K562 (cell line): ENCODE data around the gene ATP5F1D. TPM values are rescaled to one million over a fixed set of nuclear protein-coding genes. Genes with fewer than 3 reads are reported as not detected.
A peak's percentile ranks its signal among the peaks of the same experiment; 100 is the strongest.

Source experiments
- ATAC-seq: fragments of 200-7000 bp; cut with Tn5 transposase; 3 replicates; pipeline ENCODE4 v1.9.1; 2020; ENCODE audit warnings: moderate library complexity
- BruUV-seq: library from RNA; stranded (reverse); fragments of 400-500 nt; replicated peaks from 2 replicates; lab custom pipeline; 2021; lab: Mats Ljungman, UMichigan
- CTCF ChIA-PET: fragments of 300-600 bp; formaldehyde crosslinking; extraction: SDS; loops from one replicate; lab custom pipeline; 2021; ENCODE audit warnings: low intra/inter-chr PET ratio; lab: Yijun Ruan, JAX
- POLR2A ChIA-PET: fragments of 300-600, 350-650 bp; sonication (Branson Sonifier 250); formaldehyde crosslinking; extraction: SDS; loops from one replicate; lab custom pipeline; 2021; ENCODE audit warnings: antibody characterized with exemption, inconsistent platforms; lab: Yijun Ruan, JAX
- DNase-seq, 4 experiments: peaks; one replicate each; pipeline versions ENCODE4 v3.0.0 to v3.0.0-alpha.2; 2011 to 2018; ENCODE audit warnings: low spot score in 3 of 4, mixed read lengths in 3 of 4; ENCODE audit errors: extremely low read depth in 1 of 4
- FAIRE-seq: peaks from 2 replicates; lab custom pipeline; 2011; peaks lifted over from hg19 to GRCh38; lab: Jason Lieb, UNC
- H2AFZ ChIP-seq: 2 replicates; pipeline ENCODE4 v1.6.0; 2011; ENCODE audit warnings: low read depth, low read length, control low read depth, inconsistent platforms
- H3K27ac ChIP-seq: fragments of 200-600 bp; 3 replicates; pipeline ENCODE4 v1.8.0; 2011; ENCODE audit warnings: low read depth, mild to moderate bottlenecking, control low read depth, inconsistent platforms, low read length, moderate library complexity, mixed read lengths; ENCODE audit errors: extremely low read depth
- H3K27me3 ChIP-seq, 2 experiments: fragments of 300-600 bp in 1 of 2; 2 replicates in 1 of 2; 3 replicates in 1 of 2; pipeline versions ENCODE4 v1.6.0 to v1.8.0; 2011; ENCODE audit warnings: inconsistent platforms in 2 of 2, low read length in 2 of 2, mild to moderate bottlenecking in 1 of 2, mixed read lengths in 1 of 2, moderate library complexity in 1 of 2; ENCODE audit not compliant: control insufficient read depth in 2 of 2, insufficient read depth in 2 of 2
- H3K36me3 ChIP-seq: fragments of 300-600 bp; 3 replicates; pipeline ENCODE4 v1.8.0; 2011; ENCODE audit warnings: mild to moderate bottlenecking, low read length, inconsistent platforms; ENCODE audit not compliant: control insufficient read depth, insufficient read depth
- H3K4me1 ChIP-seq, 2 experiments: fragments of 200-600 bp in 1 of 2; replicated peaks in 1 of 2; 2 replicates in 1 of 2; 3 replicates in 1 of 2; pipeline versions ENCODE4 v1.5.1 to v1.8.0; 2011; ENCODE audit warnings: inconsistent platforms in 2 of 2, low read length in 2 of 2, mild to moderate bottlenecking in 1 of 2, mixed read lengths in 1 of 2, moderate library complexity in 1 of 2; ENCODE audit not compliant: control insufficient read depth in 2 of 2, insufficient read depth in 2 of 2
- H3K4me2 ChIP-seq: 2 replicates; pipeline ENCODE4 v1.6.1; 2011; ENCODE audit warnings: low read length, control low read depth, inconsistent platforms, mixed read lengths; ENCODE audit not compliant: insufficient read depth
- H3K4me3 ChIP-seq: fragments of 200-600 bp; sonication (generic), shearing (Covaris generic); 2 replicates; pipeline ENCODE4 v1.5.1; 2016; ENCODE audit warnings: control low read depth, inconsistent platforms
- H3K79me2 ChIP-seq: fragments of 200-600 bp; 3 replicates; pipeline ENCODE4 v1.8.0; 2011; ENCODE audit warnings: low read length, inconsistent platforms; ENCODE audit not compliant: control insufficient read depth, insufficient read depth
- H3K9ac ChIP-seq, 2 experiments: 2 replicates each; pipeline versions ENCODE4 v1.6.0 to v1.6.1; 2011; ENCODE audit warnings: low read depth in 2 of 2, low read length in 2 of 2, control low read depth in 1 of 2, inconsistent platforms in 1 of 2, mild to moderate bottlenecking in 1 of 2, mixed read lengths in 1 of 2; ENCODE audit not compliant: insufficient read depth in 1 of 2
- H3K9me1 ChIP-seq: one replicate; pipeline ENCODE4 v1.6.0; 2011; ENCODE audit warnings: inconsistent platforms, mild to moderate bottlenecking, low read length, moderate library complexity; ENCODE audit not compliant: control insufficient read depth, insufficient read depth
- H3K9me3 ChIP-seq: replicated peaks from 2 replicates; pipeline ENCODE4 v1.5.1; 2011; ENCODE audit warnings: low read depth, low read length, inconsistent platforms; ENCODE audit not compliant: control insufficient read depth, insufficient read depth
- H4K20me1 ChIP-seq: replicated peaks from 2 replicates; pipeline ENCODE4 v1.6.1; 2011; ENCODE audit warnings: low read length, inconsistent platforms, mixed read lengths; ENCODE audit not compliant: control insufficient read depth, insufficient read depth
- CBX1 ChIP-seq: sonication (generic); IDR thresholded peaks from 2 replicates; pipeline ENCODE4 v1.6.1; 2016; ENCODE audit warnings: antibody characterized with exemption, low read depth, mild to moderate bottlenecking
- KDM5B ChIP-seq: fragments of 200-600 bp; sonication (generic); IDR thresholded peaks from 2 replicates; pipeline ENCODE4 v1.6.1; 2012; ENCODE audit warnings: low read depth, mild to moderate bottlenecking, moderate library complexity, low read length, control low read depth, inconsistent platforms; ENCODE audit not compliant: insufficient replicate concordance
- SMARCC2 ChIP-seq: fragments of 450-650 bp; IDR thresholded peaks from 2 replicates; pipeline ENCODE4 v1.6.1; 2017; ENCODE audit warnings: antibody characterized with exemption, moderate library complexity, mild to moderate bottlenecking, low read depth
- SREBF2 ChIP-seq: sonication (generic); formaldehyde crosslinking; IDR thresholded peaks from 2 replicates; pipeline ENCODE4 v1.4.0; 2020; ENCODE audit warnings: mild to moderate bottlenecking, missing genetic modification reagents
- ZKSCAN1 ChIP-seq: fragments of 150-350 bp; IDR thresholded peaks from 2 replicates; pipeline ENCODE4 v1.6.1; 2016; ENCODE audit warnings: low read depth, low read length
- ZKSCAN3 ChIP-seq: fragments of 250-450 bp; sonication (Bioruptor Pico); IDR thresholded peaks from 2 replicates; pipeline ENCODE4 v1.4.0; 2020
- ZNF124 ChIP-seq: sonication (generic); formaldehyde crosslinking; IDR thresholded peaks from 2 replicates; pipeline ENCODE4 v1.8.1; 2022; ENCODE audit warnings: missing genetic modification reagents
- ZNF140 ChIP-seq: fragments of 250-450 bp; sonication (Bioruptor Pico); IDR thresholded peaks from 2 replicates; pipeline ENCODE4 v1.8.0; 2021; ENCODE audit warnings: moderate library complexity, mild to moderate bottlenecking, inconsistent platforms
- ZNF274 ChIP-seq: IDR thresholded peaks from 2 replicates; pipeline ENCODE4 v1.6.1; 2011; ENCODE audit warnings: low read depth, mild to moderate bottlenecking, low read length, moderate library complexity, borderline replicate concordance
- ZNF518B ChIP-seq: fragments of 250-450 bp; sonication (Bioruptor Pico); IDR thresholded peaks from 2 replicates; pipeline ENCODE4 v1.5.0; 2021; ENCODE audit warnings: mild to moderate bottlenecking, moderate library complexity
- ZNF584 ChIP-seq: fragments of 200-800 bp; sonication (Bioruptor generic); IDR thresholded peaks from 2 replicates; pipeline ENCODE4 v1.6.1; 2016; ENCODE audit warnings: low read depth, mild to moderate bottlenecking, missing genetic modification characterization, missing compliant biosample characterization
- ZNF592 ChIP-seq: fragments of 450-650 bp; IDR thresholded peaks from 2 replicates; pipeline ENCODE4 v1.6.1; 2017; ENCODE audit warnings: antibody characterized with exemption, mild to moderate bottlenecking
- WGBS: fragments of 100-300 bp; shearing (Covaris generic); methylation state at CpG from one replicate; pipeline ENCODE4 v1.1.6; 2016; ENCODE audit warnings: low coverage, mixed read lengths; ENCODE audit not compliant: insufficient coverage; ENCODE audit errors: missing lambda C conversion rate; 5-methylcytosine and 5-hydroxymethylcytosine counted together
- in situ Hi-C: fragments of 300-500 bp; cut with MboI; formaldehyde crosslinking; loops from 4 replicates; pipeline ENCODE4 v1.15.0; 2018; ENCODE audit warnings: inconsistent platforms, mixed read lengths
- intact Hi-C: fragments of 100-400 bp; cut with micrococcal nuclease; formaldehyde crosslinking; loops from 2 replicates; pipeline ENCODE4 v1.14.2; 2022
- polyA plus RNA-seq, 8 experiments: library from polyadenylated mRNA; depleted of rRNA in 4 of 8; stranded (reverse) in 5 of 8; unstranded in 3 of 8; fragments of >200 nt; fragmentation: Nextera tagmentation in 2 of 8; fragmentation: Illumina TruSeq in 1 of 8; extraction: Ambion mirVana in 2 of 8; extraction: Trizol in 1 of 8; gene quantifications; 2 replicates each; pipeline versions ENCODE4 v1.2.1 to v1.2.3, GENCODE V29; 2011 to 2014; ENCODE audit warnings: inconsistent platforms in 1 of 8, missing spikeins in 1 of 8
- total RNA-seq, 7 experiments: library from RNA; depleted of rRNA in 6 of 7; stranded (reverse); fragments of >200 nt in 6 of 7; fragmentation: Illumina TruSeq in 2 of 7; extraction: Trizol in 2 of 7; gene quantifications; 2 replicates each; pipeline versions ENCODE4 v1.2.1 to v1.2.3, GENCODE V29; 2011 to 2021; ENCODE audit warnings: low replicate concordance in 1 of 7

ATP5F1D gene
- total and polyA plus RNA-seq, 9 of the 15 experiments (the other 6 are each of a cell fraction or from before 2014, with no cell fraction given): 3.9 to 409 (median 36.8) TPM

GRCh38 chr19:1284979-1285736 is 43.6 kb downstream of the ATP5F1D start:
- peaks cover 8% of the 10 kb centered on the region; the same call in 1 of the 3 replicates for H3K36me3 ChIP-seq
- no peak overlapping the region for H3K4me3 ChIP-seq
- POLR2A ChIA-PET: interaction anchor here (0.7 to 1.5 kb wide), 4 partner anchors 10 to 133 kb away, joined by 4 to 7 read pairs (median 6); partner anchors contain the start of genes CIRBP and FAM174C
- peaks cover 0 to 84% of the 10 kb centered on the region in 2 experiments; a peak in 2 of 5 replicates for H3K4me1 ChIP-seq
- H3K4me2 ChIP-seq: no peak overlapping the region
- whole genome bisulfite sequencing: 12% methylated on average over 27 of the region's 51 CpGs
- H3K9me3 ChIP-seq: no peaks in the 10 kb centered on the region
- H3K9ac ChIP-seq: peak overlapping the region in 1 of 2 experiments; percentile 9; a peak in 1 of 4 replicates
- peaks cover 22 to 48% of the 10 kb centered on the region in 2 experiments; a peak in 4 of 5 replicates for H3K27me3 ChIP-seq
- ATAC-seq (no peak), DNase-seq (no peak), FAIRE-seq (no peak)
- no peaks in the 10 kb centered on the region for H3K79me2 ChIP-seq
- H4K20me1 ChIP-seq: peaks cover 12% of the 10 kb centered on the region
- CTCF ChIA-PET: interaction anchor here (0.6 kb wide), 1 partner anchor 482 kb away, joined by 3 read pairs; no protein-coding TSS in a partner anchor
- no peaks in the 10 kb centered on the region for H3K9me1 ChIP-seq
- H2AFZ ChIP-seq: no peak overlapping the region
- in situ Hi-C loops (no loop called here), intact Hi-C loops (no loop called here)
- no TSS peak for BruUV-seq
- H3K27ac ChIP-seq: no peak overlapping the region
- no peak for TF ChIP-seq ZNF274
- no peak for TF ChIP-seq ZNF518B (CRISPR knock-in tag)
- peak; percentile 27 for TF ChIP-seq KDM5B
- no peak for TF ChIP-seq CBX1
- TF ChIP-seq ZKSCAN3 (CRISPR knock-in tag): no peak
- TF ChIP-seq ZNF592: no peak
- no peak for TF ChIP-seq ZNF584
- no peak for TF ChIP-seq SREBF2 (CRISPR knock-in tag)
- TF ChIP-seq ZNF140 (CRISPR knock-in tag): no peak
- no peak for TF ChIP-seq ZNF124
- TF ChIP-seq SMARCC2: no peak
- TF ChIP-seq ZKSCAN1: peak; percentile 75; the same call in 1 of the 2 replicates
